Central memory CD8-positive, alpha-beta T cell (primary cell): ENCODE measurements around the gene GTF2F2.
"Not testable (repeated sequence)": the region's sequence is repeated elsewhere in the genome, so short reads cannot be mapped to it uniquely, and the experiment has no call there.

Experiments used
- ATAC-seq: fragments of 150-1000 bp; cut with Tn5 transposase; replicated peaks from 2 replicates; pipeline ENCODE4 v1.10.0; 2022; ENCODE audit warnings: mild to moderate bottlenecking, moderate FRiP score, moderate number of reproducible peaks; ENCODE audit not compliant: poor library complexity, severe bottlenecking; ENCODE audit errors: extremely low read depth
- DNase-seq, 2 donors: peaks; one replicate each; pipeline ENCODE4 v3.0.0; 2021; ENCODE audit warnings: low spot score in 2 of 2
- H3K27ac Mint-ChIP-seq: one replicate; pipeline ENCODE4 v1.8.0; 2022; ENCODE audit warnings: low read depth, mild to moderate bottlenecking, moderate library complexity, mixed read lengths
- H3K27me3 Mint-ChIP-seq: one replicate; pipeline ENCODE4 v1.8.0; 2022; ENCODE audit warnings: mixed read lengths
- H3K36me3 Mint-ChIP-seq: one replicate; pipeline ENCODE4 v1.8.0; 2022; ENCODE audit warnings: mild to moderate bottlenecking, moderate library complexity, mixed read lengths; ENCODE audit not compliant: insufficient read depth
- H3K4me1 Mint-ChIP-seq: one replicate; pipeline ENCODE4 v1.8.0; 2022; ENCODE audit warnings: mixed read lengths
- H3K4me3 Mint-ChIP-seq: one replicate; pipeline ENCODE4 v1.8.0; 2022; ENCODE audit warnings: mild to moderate bottlenecking, moderate library complexity, mixed read lengths
- H3K9me3 Mint-ChIP-seq: one replicate; pipeline ENCODE4 v1.8.0; 2022; ENCODE audit warnings: mixed read lengths

The GTF2F2 gene

GRCh38 chr13:45296259-45296658, 175.9 kb downstream of the GTF2F2 start:
- peaks cover 39% of the 10 kb centered on the region for H3K4me1 Mint-ChIP-seq
- H3K9me3 Mint-ChIP-seq, result no peaks in the 10 kb centered on the region
- ATAC-seq (no peak), DNase-seq (no peak)
- peak overlapping the region; percentile 15 for H3K27ac Mint-ChIP-seq
- no peaks in the 10 kb centered on the region for H3K27me3 Mint-ChIP-seq
- no peaks in the 10 kb centered on the region for H3K36me3 Mint-ChIP-seq
- no peak overlapping the region for H3K4me3 Mint-ChIP-seq

- DNase-seq, result no peak
These were observed 177.3 kb downstream of the GTF2F2 start for GRCh38 chr13:45297456-45298205.

GRCh38 chr13:45298206-45298505, 177.8 kb downstream of the GTF2F2 start:
- Mint-ChIP-seq H3K9me3 (no peaks in the 10 kb centered on the region), H3K27ac (peak overlapping the region; percentile 47), H3K27me3 (no peaks in the 10 kb centered on the region), H3K4me1 (peaks cover 39% of the 10 kb centered on the region), H3K36me3 (no peaks in the 10 kb centered on the region), H3K4me3 (no peak overlapping the region)
- ATAC-seq (no peak), DNase-seq (no peak)

More at GRCh38 chr13:45297456-45298205, 177.3 kb downstream of the GTF2F2 start:
- Mint-ChIP-seq H3K4me1 (peaks cover 39% of the 10 kb centered on the region), H3K4me3 (no peak overlapping the region), H3K9me3 (no peaks in the 10 kb centered on the region), H3K36me3 (no peaks in the 10 kb centered on the region), H3K27ac (peak overlapping the region; percentile 47), H3K27me3 (no peaks in the 10 kb centered on the region)
- ATAC-seq, result peak; percentile 80

GRCh38 chr13:45298550-45298949, 178.2 kb downstream of the GTF2F2 start:
- H3K4me3 Mint-ChIP-seq, H3K36me3 Mint-ChIP-seq, ATAC-seq, DNase-seq, H3K27me3 Mint-ChIP-seq, H3K9me3 Mint-ChIP-seq, H3K27ac Mint-ChIP-seq: not testable (repeated sequence)
- peaks cover 39% of the 10 kb centered on the region for H3K4me1 Mint-ChIP-seq

GRCh38 chr13:45299194-45299593, 178.9 kb downstream of the GTF2F2 start:
- DNase-seq (no peak), ATAC-seq (no peak)
- H3K27ac Mint-ChIP-seq, result no peak overlapping the region

GRCh38 chr13:45300190-45300985, 180.1 kb downstream of the GTF2F2 start:
- DNase-seq, result no peak
- no peak overlapping the region for H3K27ac Mint-ChIP-seq

More at GRCh38 chr13:45299194-45299593, 178.9 kb downstream of the GTF2F2 start:
- Mint-ChIP-seq H3K4me3 (no peak overlapping the region), H3K4me1 (peaks cover 39% of the 10 kb centered on the region), H3K9me3 (no peaks in the 10 kb centered on the region), H3K27me3 (peaks cover 6% of the 10 kb centered on the region), H3K36me3 (peaks cover under 1% of the 10 kb centered on the region)

GRCh38 chr13:45301263-45301662, 181.0 kb downstream of the GTF2F2 start:
- no peaks in the 10 kb centered on the region for H3K9me3 Mint-ChIP-seq
- H3K4me3 Mint-ChIP-seq, result no peak overlapping the region
- H3K27ac Mint-ChIP-seq, result no peak overlapping the region
- DNase-seq, result no peak
- H3K4me1 Mint-ChIP-seq, result peaks cover 36% of the 10 kb centered on the region
- peaks cover 10% of the 10 kb centered on the region for H3K27me3 Mint-ChIP-seq
- H3K36me3 Mint-ChIP-seq, result peaks cover 4% of the 10 kb centered on the region
- ATAC-seq, result no peak

More at GRCh38 chr13:45300190-45300985, 180.1 kb downstream of the GTF2F2 start:
- peaks cover 10% of the 10 kb centered on the region for H3K27me3 Mint-ChIP-seq
- ATAC-seq, result no peak
- H3K36me3 Mint-ChIP-seq, result peaks cover 2% of the 10 kb centered on the region
- H3K4me3 Mint-ChIP-seq, result no peak overlapping the region
- H3K4me1 Mint-ChIP-seq, result peaks cover 39% of the 10 kb centered on the region
- no peaks in the 10 kb centered on the region for H3K9me3 Mint-ChIP-seq

DNA sequence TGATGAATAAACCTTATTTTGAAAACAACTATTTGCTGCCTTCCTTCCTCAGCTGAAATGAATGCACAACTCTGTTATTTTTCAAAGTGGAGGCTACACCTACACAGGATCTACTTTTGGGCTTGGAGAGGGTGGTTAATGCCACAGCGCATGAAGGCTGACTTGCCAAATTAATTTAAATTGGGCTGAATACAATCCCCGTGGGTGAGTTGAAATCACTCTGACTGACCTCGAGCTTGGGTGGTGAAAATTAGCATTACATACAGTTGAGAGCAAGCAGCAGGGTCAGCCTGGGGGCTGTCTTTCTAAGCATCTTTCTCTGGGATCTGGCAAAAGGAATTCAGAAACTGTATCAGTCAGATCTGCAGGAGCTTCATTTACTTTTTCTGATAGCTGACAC, 182.2 kb downstream of the GTF2F2 start:
- no peak overlapping the region for H3K4me3 Mint-ChIP-seq
- H3K27ac Mint-ChIP-seq, result no peak overlapping the region
- H3K27me3 Mint-ChIP-seq, result peaks cover 10% of the 10 kb centered on the region
- H3K36me3 Mint-ChIP-seq, result peaks cover 5% of the 10 kb centered on the region
- ATAC-seq (no peak), DNase-seq (no peak)
- peaks cover 27% of the 10 kb centered on the region for H3K4me1 Mint-ChIP-seq
- no peaks in the 10 kb centered on the region for H3K9me3 Mint-ChIP-seq

- peaks cover 10% of the 10 kb centered on the region for H3K27me3 Mint-ChIP-seq
- H3K27ac Mint-ChIP-seq, result no peak overlapping the region
- H3K36me3 Mint-ChIP-seq, result peaks cover 5% of the 10 kb centered on the region
- ATAC-seq, result no peak
- H3K4me1 Mint-ChIP-seq, result peaks cover 22% of the 10 kb centered on the region
- H3K4me3 Mint-ChIP-seq, result no peak overlapping the region
- H3K9me3 Mint-ChIP-seq, result no peaks in the 10 kb centered on the region
- DNase-seq, result no peak
These were observed 182.7 kb downstream of the GTF2F2 start for GRCh38 chr13:45303026-45303425.

GRCh38 chr13:45303866-45304265, 183.6 kb downstream of the GTF2F2 start:
- H3K27me3 Mint-ChIP-seq, result peaks cover 16% of the 10 kb centered on the region
- ATAC-seq (no peak), DNase-seq (no peak)
- H3K27ac Mint-ChIP-seq, result peak overlapping the region; percentile 14
- no peaks in the 10 kb centered on the region for H3K9me3 Mint-ChIP-seq
- H3K4me3 Mint-ChIP-seq, result no peak overlapping the region
- peaks cover 15% of the 10 kb centered on the region for H3K4me1 Mint-ChIP-seq
- peaks cover 5% of the 10 kb centered on the region for H3K36me3 Mint-ChIP-seq

GRCh38 chr13:45305079-45305478, 184.8 kb downstream of the GTF2F2 start:
- peaks cover 6% of the 10 kb centered on the region for H3K36me3 Mint-ChIP-seq
- no peak overlapping the region for H3K27ac Mint-ChIP-seq
- H3K9me3 Mint-ChIP-seq, result no peaks in the 10 kb centered on the region
- H3K27me3 Mint-ChIP-seq, result peaks cover 23% of the 10 kb centered on the region
- ATAC-seq (no peak), DNase-seq (no peak)
- peaks cover 14% of the 10 kb centered on the region for H3K4me1 Mint-ChIP-seq
- no peak overlapping the region for H3K4me3 Mint-ChIP-seq

- peaks cover 7% of the 10 kb centered on the region for H3K36me3 Mint-ChIP-seq
- peaks cover 19% of the 10 kb centered on the region for H3K4me1 Mint-ChIP-seq
- no peak overlapping the region for H3K4me3 Mint-ChIP-seq
- H3K27me3 Mint-ChIP-seq, result peaks cover 23% of the 10 kb centered on the region
- H3K9me3 Mint-ChIP-seq, result no peaks in the 10 kb centered on the region
- DNase-seq (no peak), ATAC-seq (no peak)
- H3K27ac Mint-ChIP-seq, result no peak overlapping the region
These were observed 186.7 kb downstream of the GTF2F2 start for GRCh38 chr13:45306966-45307365.
